ENCODE results near the gene FUBP1. TPM values are rescaled to one million over a fixed set of nuclear protein-coding genes. Genes with fewer than 3 reads are reported as not detected.

Gene FUBP1
- total RNA-seq, 1 experiment from 2014 or later = 125 TPM

DNA sequence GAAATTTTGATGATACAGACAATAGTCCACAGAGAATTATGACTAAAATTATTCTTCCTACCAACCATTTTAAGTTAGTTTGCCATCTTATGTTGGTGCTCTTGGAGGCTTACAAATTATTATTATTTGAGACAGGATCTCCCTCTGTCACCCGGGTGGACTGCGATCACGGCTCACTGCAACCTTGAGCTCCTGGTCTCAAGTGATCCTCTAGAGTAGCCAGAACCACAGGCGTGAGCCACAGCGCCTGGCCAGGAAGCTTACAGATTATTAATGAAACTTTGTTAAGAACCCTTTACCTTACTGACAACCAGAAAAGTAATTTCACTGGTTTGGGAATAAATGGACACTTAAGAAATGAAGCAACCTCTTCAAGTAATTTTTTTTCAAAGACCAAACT lies 17.9 kb upstream of the FUBP1 start:
- no peak for TF ChIP-seq ELF1 (IDR thresholded peaks at IDR 0.05; ENCODE audit: borderline replicate concordance, low read depth)
- TF ChIP-seq, protein P1, sequence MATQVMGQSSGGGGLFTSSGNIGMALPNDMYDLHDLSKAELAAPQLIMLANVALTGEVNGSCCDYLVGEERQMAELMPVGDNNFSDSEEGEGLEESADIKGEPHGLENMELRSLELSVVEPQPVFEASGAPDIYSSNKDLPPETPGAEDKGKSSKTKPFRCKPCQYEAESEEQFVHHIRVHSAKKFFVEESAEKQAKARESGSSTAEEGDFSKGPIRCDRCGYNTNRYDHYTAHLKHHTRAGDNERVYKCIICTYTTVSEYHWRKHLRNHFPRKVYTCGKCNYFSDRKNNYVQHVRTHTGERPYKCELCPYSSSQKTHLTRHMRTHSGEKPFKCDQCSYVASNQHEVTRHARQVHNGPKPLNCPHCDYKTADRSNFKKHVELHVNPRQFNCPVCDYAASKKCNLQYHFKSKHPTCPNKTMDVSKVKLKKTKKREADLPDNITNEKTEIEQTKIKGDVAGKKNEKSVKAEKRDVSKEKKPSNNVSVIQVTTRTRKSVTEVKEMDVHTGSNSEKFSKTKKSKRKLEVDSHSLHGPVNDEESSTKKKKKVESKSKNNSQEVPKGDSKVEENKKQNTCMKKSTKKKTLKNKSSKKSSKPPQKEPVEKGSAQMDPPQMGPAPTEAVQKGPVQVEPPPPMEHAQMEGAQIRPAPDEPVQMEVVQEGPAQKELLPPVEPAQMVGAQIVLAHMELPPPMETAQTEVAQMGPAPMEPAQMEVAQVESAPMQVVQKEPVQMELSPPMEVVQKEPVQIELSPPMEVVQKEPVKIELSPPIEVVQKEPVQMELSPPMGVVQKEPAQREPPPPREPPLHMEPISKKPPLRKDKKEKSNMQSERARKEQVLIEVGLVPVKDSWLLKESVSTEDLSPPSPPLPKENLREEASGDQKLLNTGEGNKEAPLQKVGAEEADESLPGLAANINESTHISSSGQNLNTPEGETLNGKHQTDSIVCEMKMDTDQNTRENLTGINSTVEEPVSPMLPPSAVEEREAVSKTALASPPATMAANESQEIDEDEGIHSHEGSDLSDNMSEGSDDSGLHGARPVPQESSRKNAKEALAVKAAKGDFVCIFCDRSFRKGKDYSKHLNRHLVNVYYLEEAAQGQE (IDR thresholded peaks at IDR 0.05; ENCODE audit: low read depth) = no peak
- TF ChIP-seq TCF7L2 (IDR thresholded peaks at IDR 0.05; ENCODE audit: borderline replicate concordance, extremely low read depth, insufficient read depth, insufficient read length) = no peak
- no peak for TF ChIP-seq ZFX (IDR thresholded peaks at IDR 0.05)
- TF ChIP-seq ATF3 (IDR thresholded peaks at IDR 0.05) = no peak
- TF ChIP-seq, protein P2, sequence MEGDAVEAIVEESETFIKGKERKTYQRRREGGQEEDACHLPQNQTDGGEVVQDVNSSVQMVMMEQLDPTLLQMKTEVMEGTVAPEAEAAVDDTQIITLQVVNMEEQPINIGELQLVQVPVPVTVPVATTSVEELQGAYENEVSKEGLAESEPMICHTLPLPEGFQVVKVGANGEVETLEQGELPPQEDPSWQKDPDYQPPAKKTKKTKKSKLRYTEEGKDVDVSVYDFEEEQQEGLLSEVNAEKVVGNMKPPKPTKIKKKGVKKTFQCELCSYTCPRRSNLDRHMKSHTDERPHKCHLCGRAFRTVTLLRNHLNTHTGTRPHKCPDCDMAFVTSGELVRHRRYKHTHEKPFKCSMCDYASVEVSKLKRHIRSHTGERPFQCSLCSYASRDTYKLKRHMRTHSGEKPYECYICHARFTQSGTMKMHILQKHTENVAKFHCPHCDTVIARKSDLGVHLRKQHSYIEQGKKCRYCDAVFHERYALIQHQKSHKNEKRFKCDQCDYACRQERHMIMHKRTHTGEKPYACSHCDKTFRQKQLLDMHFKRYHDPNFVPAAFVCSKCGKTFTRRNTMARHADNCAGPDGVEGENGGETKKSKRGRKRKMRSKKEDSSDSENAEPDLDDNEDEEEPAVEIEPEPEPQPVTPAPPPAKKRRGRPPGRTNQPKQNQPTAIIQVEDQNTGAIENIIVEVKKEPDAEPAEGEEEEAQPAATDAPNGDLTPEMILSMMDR (IDR thresholded peaks at IDR 0.05 in 2 of 3, conservative IDR thresholded peaks at IDR 0.05 in 1 of 3; ENCODE audit: borderline replicate concordance in 1 of 3, insufficient read depth in 1 of 3, low read depth in 2 of 3, low read length in 2 of 3) = no peak
- TF ChIP-seq SIN3A (IDR thresholded peaks at IDR 0.05; ENCODE audit: low read depth) = no peak
- TF ChIP-seq ZNF274 (IDR thresholded peaks at IDR 0.05; ENCODE audit: low read depth, low read length) = no peak
- no peak for TF ChIP-seq CBX3 (IDR thresholded peaks at IDR 0.05; ENCODE audit: low read depth)
- no peak for TF ChIP-seq EZH2phosphoT487 (IDR thresholded peaks at IDR 0.05; ENCODE audit: borderline replicate concordance)
- TF ChIP-seq EZH2 (IDR thresholded peaks at IDR 0.05) = no peak
- no peak for TF ChIP-seq POLR2A (IDR thresholded peaks at IDR 0.05; ENCODE audit: borderline replicate concordance, extremely low read depth, insufficient read depth, insufficient read length)
- Histone ChIP-seq H3K9me3 (ENCODE audit: control insufficient read depth in 1 of 2, insufficient read depth in 1 of 2, low read depth in 1 of 2, low read length in 2 of 2) (no peaks in the 10 kb centered on the region), H2AFZ (ENCODE audit: low read depth, low read length, poor library complexity, severe bottlenecking) (no peak overlapping the region), H3K4me3 (replicated peaks in 1 of 2; ENCODE audit: low read depth in 1 of 2, low read length in 2 of 2) (no peak overlapping the region), H3K27ac (ENCODE audit: low read depth, low read length) (no peak overlapping the region), H3K27me3 (ENCODE audit: insufficient read depth, low read length) (no peaks in the 10 kb centered on the region), H3K79me2 (ENCODE audit: insufficient read depth, low read length) (peaks cover 13% of the 10 kb centered on the region), H3K9ac (ENCODE audit: low read length) (no peak overlapping the region), H3K4me1 (ENCODE audit: control insufficient read depth in 1 of 2, insufficient read depth in 2 of 2, low read length in 2 of 2) (peaks cover 8 to 20% of the 10 kb centered on the region in 2 experiments), H3K9me2 (ENCODE audit: insufficient read depth) (no peaks in the 10 kb centered on the region; the same call in 1 of the 2 replicates), H3K4me2 (ENCODE audit: low read length) (no peak overlapping the region), H3K36me3 (ENCODE audit: control insufficient read depth in 1 of 2, insufficient read depth in 2 of 2, low read length in 2 of 2) (no peaks in the 10 kb centered on the region), H4K20me1 (ENCODE audit: insufficient read depth) (no peaks in the 10 kb centered on the region)
- BruUV-seq (replicated peaks) = no TSS peak
- DNase-seq (ENCODE audit: low read depth, low spot score) (no peak), ATAC-seq (no peak)
- intact Hi-C loops (cut with micrococcal nuclease) = no loop called here
- RAD21 ChIA-PET (ENCODE audit: low non-redundant PET in 1 of 2, low total read pairs in 2 of 2, uncharacterized antibody in 2 of 2, unreplicated experiment in 2 of 2) = no interaction called here
- POLR2A ChIA-PET = interaction anchor here (3.6 kb wide), 1 partner anchor 8 kb away, joined by 39 read pairs; the partner anchor contains the start of gene DNAJB4
- CTCF ChIA-PET = no interaction called here
